ENCODE data around the gene LIFR. TPM values are rescaled to one million over a fixed set of nuclear protein-coding genes. Genes with fewer than 3 reads are reported as not detected.

The LIFR gene
- total RNA-seq, 4 donors from 2014 or later: 3.1 to 72.9 (median 16.9) TPM

DNA sequence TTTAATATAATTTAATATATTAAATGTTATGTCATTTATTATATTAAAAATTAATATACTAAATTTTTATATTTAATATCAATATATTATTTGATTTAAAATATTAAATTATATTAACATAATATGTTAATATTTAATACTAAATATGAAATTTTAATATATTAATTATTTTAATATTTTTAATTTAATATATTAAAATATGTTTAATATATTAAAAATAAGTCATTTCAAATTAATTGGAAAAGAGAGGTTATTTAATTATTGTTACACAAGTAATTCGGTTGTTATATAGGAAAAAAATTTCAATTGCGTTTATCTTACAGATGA lies 114.2 kb downstream of the LIFR start:
- WGBS, 2 donors: 77 to 81% methylated on average over 2 of the region's 2 CpGs
- Histone ChIP-seq H3K4me3 (no peak overlapping the region), H3K27ac (no peak overlapping the region), H3K9me3 (no peaks in the 10 kb centered on the region), H3K36me3 (no peaks in the 10 kb centered on the region), H3K4me1 (peaks cover 0 to 1% (median 0%) of the 10 kb centered on the region in 3 donors), H3K27me3 (peaks cover 0 to 22% (median 0%) of the 10 kb centered on the region in 4 donors)
- TF ChIP-seq, protein P1, sequence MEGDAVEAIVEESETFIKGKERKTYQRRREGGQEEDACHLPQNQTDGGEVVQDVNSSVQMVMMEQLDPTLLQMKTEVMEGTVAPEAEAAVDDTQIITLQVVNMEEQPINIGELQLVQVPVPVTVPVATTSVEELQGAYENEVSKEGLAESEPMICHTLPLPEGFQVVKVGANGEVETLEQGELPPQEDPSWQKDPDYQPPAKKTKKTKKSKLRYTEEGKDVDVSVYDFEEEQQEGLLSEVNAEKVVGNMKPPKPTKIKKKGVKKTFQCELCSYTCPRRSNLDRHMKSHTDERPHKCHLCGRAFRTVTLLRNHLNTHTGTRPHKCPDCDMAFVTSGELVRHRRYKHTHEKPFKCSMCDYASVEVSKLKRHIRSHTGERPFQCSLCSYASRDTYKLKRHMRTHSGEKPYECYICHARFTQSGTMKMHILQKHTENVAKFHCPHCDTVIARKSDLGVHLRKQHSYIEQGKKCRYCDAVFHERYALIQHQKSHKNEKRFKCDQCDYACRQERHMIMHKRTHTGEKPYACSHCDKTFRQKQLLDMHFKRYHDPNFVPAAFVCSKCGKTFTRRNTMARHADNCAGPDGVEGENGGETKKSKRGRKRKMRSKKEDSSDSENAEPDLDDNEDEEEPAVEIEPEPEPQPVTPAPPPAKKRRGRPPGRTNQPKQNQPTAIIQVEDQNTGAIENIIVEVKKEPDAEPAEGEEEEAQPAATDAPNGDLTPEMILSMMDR (IDR thresholded peaks at IDR 0.05): no peak
- no peak for TF ChIP-seq POLR2A (IDR thresholded peaks at IDR 0.05)
- no peak for DNase-seq
- intact Hi-C loops (cut with DNase I): loop anchor here (5.0 to 10.0 kb wide), 2 partner anchors 113 to 365 kb away; partner anchors contain the start of gene LIFR

DNA sequence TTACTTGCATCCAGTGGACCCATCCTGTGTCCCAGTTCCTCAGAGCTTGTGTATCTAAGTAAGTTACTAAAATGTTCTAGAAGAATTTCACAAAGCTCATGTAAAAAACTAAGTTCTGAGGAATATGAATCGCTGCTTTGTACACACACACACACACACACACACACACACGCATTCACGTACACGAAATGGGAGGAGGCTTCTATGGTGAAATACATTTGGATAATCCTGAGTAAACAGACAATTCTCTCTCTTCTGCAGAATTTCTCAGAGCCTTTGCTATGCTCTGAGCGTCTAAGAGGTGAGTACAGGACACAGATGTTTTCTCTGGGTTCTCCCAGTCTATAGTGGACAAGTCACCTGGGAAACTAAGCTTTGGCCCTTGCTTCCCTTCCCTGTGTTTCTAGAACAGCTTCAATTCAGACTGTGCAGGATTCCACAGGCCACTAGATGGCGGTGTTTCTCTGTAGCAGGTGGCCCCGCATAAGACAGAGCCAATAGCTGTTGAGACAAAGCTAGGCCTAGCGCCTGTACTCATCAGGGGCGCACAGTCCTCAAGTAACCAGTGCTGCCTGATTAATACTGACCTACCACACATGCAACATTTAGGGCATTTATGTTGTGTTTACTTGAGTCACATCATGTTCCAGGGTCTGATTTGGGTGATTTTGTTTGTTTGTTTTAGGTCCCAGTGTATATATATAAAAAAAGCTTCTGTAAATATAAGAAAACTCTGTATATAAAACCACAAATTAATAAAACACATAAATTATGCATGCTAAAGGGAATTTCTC lies 114.8 kb downstream of the LIFR start:
- TF ChIP-seq, protein P1 (IDR thresholded peaks at IDR 0.05): peak; percentile 73 to 97 (median 92)
- TF ChIP-seq POLR2A (IDR thresholded peaks at IDR 0.05): no peak
- intact Hi-C loops (cut with DNase I): loop anchor here (5.0 to 10.0 kb wide), 2 partner anchors 113 to 366 kb away; partner anchors contain the start of gene LIFR
- no peak overlapping the region for H3K4me3 ChIP-seq
- H3K27ac ChIP-seq: no peak overlapping the region
- H3K9me3 ChIP-seq: no peaks in the 10 kb centered on the region
- H3K36me3 ChIP-seq: no peaks in the 10 kb centered on the region
- peak; percentile 7 for DNase-seq
- H3K27me3 ChIP-seq: peaks cover 0 to 22% (median 0%) of the 10 kb centered on the region in 4 donors
- 15 to 32% methylated on average over 6 to 9 of the region's 9 CpGs for WGBS, 2 donors
- no peaks in the 10 kb centered on the region for H3K4me1 ChIP-seq

DNA sequence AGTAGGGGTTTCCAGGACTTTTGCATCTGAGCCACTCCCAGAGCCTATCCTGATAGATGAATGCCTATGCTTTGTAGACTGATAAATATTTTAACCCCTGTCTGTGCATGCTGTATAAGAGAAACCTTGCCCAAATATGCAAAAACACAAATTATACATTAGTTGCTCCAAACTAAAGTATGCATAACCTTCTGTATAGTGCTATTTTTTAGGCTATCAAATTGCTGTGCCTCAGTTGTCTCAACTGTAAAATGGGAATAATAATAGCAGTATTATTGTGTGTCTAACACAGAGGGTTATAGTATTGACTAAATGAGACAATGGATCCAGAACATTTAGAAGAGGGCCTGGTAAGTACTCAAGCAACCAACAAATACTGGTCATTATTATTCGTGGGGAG lies 117.7 kb downstream of the LIFR start:
- intact Hi-C loops (cut with DNase I): no loop called here
- Histone ChIP-seq H3K27me3 (peaks cover 0 to 13% (median 0%) of the 10 kb centered on the region in 4 donors), H3K4me1 (peaks cover 0 to 4% (median 3%) of the 10 kb centered on the region in 3 donors), H3K27ac (no peak overlapping the region), H3K36me3 (no peaks in the 10 kb centered on the region), H3K9me3 (no peaks in the 10 kb centered on the region), H3K4me3 (no peak overlapping the region)
- 82 to 87% methylated on average over 1 of the region's 1 CpG for WGBS, 2 donors
- TF ChIP-seq, protein P1 (IDR thresholded peaks at IDR 0.05): no peak
- TF ChIP-seq POLR2A (IDR thresholded peaks at IDR 0.05): no peak
- DNase-seq: no peak

DNA sequence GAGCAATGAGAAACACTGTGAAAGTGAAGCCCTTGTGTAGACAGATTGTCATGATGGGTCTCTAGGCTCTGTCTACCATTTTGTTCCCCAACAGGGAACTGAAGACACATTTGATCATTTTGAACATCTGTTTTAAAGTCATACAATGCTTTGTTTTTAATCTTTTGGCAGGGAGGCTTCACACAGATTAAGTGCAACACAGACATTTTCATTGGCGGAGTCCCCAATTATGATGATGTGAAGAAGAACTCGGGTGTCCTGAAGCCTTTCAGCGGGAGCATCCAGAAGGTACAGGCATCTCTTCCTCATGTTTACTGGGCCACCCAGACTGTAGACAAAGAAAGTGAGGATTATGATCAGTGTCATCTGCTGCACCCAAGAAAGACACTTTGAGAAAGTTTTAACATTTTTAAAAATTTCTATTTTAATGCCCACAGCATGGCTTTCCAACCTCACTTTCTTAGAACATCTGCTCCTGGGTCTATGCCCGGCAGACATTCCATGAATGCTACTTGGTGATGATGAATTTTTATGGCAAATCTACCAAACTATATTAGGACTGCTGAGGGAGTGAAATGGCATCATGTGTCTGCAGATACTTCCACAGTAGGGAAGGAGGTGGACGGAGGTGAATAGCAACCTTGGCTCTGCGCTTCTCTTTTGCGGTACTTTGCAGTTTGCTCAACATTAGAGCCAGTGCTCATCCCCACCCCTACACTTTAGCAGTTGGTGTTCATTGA lies 121.3 kb downstream of the LIFR start:
- WGBS, 2 donors: 80 to 88% methylated on average over 7 of the region's 7 CpGs
- Histone ChIP-seq H3K36me3 (no peaks in the 10 kb centered on the region), H3K4me3 (no peak overlapping the region), H3K27me3 (peaks cover 0 to 8% (median 0%) of the 10 kb centered on the region in 4 donors), H3K9me3 (no peaks in the 10 kb centered on the region), H3K27ac (no peak overlapping the region), H3K4me1 (peaks cover 4 to 13% (median 8%) of the 10 kb centered on the region in 3 donors)
- no peak for DNase-seq
- intact Hi-C loops (cut with DNase I): no loop called here
- TF ChIP-seq, protein P1 (IDR thresholded peaks at IDR 0.05): no peak
- no peak for TF ChIP-seq POLR2A (IDR thresholded peaks at IDR 0.05)
